HG03439 (cell line): ENCODE data around the gene HPS6.

Experiments
- ATAC-seq: cut with Tn5 transposase; IDR thresholded peaks from one replicate; pipeline ENCODE4 v1.9.1; 2021; ENCODE audit warnings: mild to moderate bottlenecking, moderate library complexity; ENCODE audit not compliant: unreplicated experiment

HPS6 gene

DNA sequence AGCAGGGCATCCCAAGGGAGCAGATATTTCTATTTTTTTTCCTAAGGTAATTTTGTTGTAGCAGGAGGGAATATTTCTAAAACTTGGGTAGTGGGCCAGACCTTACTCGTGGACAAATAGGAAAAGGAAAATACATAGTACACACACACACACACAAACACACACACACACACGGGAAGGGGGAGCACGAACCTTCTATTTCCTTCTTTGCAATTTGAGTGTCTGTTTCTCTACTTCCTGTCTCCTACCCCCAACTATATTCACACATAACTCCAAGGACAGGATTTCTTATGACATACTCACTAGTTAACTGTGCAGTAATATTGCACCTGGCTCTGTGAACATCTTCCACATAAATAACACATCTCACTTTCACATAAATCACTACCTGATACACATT, 50.6 kb downstream of the HPS6 start:
- ATAC-seq: no peak

DNA sequence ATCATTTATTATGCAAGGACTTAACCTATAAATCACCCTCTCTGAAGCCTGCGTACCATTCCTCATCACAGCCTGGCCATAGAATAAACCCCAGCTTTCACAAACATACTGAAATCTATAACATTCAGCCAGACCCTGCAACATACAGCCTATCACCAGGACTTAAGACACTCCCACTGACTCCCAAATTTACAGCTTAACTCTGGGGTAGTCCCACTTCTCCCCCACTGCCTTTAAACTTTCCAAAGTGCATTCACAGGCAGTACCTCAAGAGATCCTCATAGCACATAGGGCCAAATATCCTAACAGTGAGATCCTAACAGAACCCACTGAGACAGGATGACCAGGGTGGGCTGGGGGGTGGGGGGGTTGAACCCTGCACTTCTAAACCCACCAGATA, 51.5 kb downstream of the HPS6 start:
- no peak for ATAC-seq
